ENCODE measurements around the gene GPC6. TPM values are rescaled to one million over a fixed set of nuclear protein-coding genes. Genes with fewer than 3 reads are reported as not detected.

Gene GPC6
- total RNA-seq, 1 experiment from 2014 or later = 63.7 TPM

DNA sequence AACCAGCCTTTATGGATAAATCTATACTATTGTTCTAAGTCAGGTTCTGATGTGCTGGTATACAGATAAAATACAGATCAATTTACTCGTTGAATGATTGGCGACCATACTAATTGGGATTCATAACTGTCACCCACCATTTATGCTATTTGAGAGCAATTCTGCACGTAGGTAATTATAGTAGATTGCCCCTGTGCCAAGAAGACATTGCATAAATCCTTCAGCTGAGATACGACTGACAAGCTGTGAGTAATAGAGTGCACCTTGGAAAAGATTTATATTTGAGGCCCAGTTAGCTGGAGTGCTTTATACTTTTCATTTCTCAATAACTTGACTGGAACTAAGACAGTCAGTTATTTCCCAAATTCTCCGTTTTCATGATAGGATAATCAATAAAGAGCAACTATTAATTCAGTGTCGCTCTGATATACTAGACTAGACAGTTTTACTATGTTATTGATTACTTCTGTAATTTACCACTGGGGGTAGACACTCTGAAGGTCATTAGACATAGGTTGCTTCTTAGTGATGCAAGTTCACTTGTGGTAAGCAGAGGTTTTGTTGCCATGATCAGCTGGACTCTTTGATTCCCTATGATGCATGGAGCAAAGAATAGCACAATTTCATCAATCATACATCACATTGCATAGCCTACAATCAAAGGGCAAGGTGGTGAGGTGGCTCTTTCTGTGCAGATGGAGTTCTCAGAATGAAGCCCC is 536.3 kb downstream of the GPC6 start:
- Histone ChIP-seq H3K27me3 (ENCODE audit: control insufficient read depth, insufficient read depth, low read length) (no peaks in the 10 kb centered on the region), H3K4me3 (ENCODE audit: insufficient read depth, low read depth, low read length) (no peak overlapping the region), H3K36me3 (replicated peaks; ENCODE audit: control insufficient read depth, insufficient read depth, low read length) (no peaks in the 10 kb centered on the region)
- DNase-seq = no peak

DNA sequence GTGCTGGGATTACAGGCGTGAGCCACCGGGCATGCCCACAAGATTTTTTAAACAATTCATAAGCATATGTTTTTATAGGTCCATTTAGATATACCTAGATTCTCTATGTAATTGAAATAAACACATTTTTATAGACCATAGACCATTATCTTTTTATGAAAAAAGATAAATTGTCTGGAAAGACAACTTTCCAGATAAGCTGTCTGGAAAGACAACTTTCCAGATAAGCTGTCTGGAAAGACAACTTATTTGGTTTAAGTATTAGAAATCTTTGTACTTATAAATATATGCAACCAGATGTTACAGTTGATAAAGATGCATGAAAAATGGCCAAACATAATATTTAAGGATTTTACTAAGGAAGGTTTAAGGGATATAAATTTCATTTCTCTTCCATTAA is 538.5 kb downstream of the GPC6 start:
- no peak overlapping the region for H3K4me3 ChIP-seq (ENCODE audit: insufficient read depth, low read depth, low read length)
- no peaks in the 10 kb centered on the region for H3K27me3 ChIP-seq (ENCODE audit: control insufficient read depth, insufficient read depth, low read length)
- no peaks in the 10 kb centered on the region for H3K36me3 ChIP-seq (replicated peaks; ENCODE audit: control insufficient read depth, insufficient read depth, low read length)
- DNase-seq = no peak

DNA sequence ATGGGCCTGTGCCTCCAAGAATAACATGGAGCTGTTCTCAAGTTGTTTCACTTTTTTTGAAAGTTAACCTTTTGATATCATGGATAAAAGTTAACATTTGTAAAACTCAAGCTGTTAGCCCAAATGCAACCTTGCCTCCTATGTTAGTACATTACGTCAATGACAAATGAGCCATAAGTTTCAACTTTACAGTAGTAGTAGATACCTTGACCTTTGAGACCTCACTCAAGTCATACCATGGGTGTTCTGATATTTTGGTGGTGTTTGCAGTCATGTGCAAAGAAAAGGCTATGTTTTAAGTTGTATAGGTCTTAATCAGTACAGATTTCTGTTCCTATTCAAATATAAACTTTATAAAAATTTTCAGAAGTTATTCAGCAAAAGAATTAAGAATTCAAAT is 539.2 kb downstream of the GPC6 start:
- H3K4me3 ChIP-seq (ENCODE audit: insufficient read depth, low read depth, low read length) = no peak overlapping the region
- DNase-seq = no peak
- no peaks in the 10 kb centered on the region for H3K36me3 ChIP-seq (replicated peaks; ENCODE audit: control insufficient read depth, insufficient read depth, low read length)
- no peaks in the 10 kb centered on the region for H3K27me3 ChIP-seq (ENCODE audit: control insufficient read depth, insufficient read depth, low read length)

DNA sequence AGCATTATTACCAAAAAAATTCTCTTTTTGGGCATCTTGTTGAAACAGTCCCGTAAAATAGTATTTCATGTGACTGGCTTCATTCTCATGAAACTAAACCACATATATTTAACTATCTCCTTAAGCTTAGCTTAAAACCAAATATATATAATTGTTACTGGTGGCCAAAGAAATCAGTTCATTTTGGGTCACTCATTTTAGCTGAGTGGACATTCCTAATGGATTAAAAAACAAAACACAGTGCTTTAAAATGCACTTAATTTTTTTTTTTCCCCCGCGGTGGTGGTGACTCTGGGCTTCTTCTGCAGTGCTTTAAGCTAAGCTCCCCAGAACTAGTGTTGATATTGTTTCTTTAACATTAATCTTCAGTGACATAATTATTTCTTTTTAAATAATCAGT is 540.1 kb downstream of the GPC6 start:
- no peak overlapping the region for H3K4me3 ChIP-seq (ENCODE audit: insufficient read depth, low read depth, low read length)
- H3K27me3 ChIP-seq (ENCODE audit: control insufficient read depth, insufficient read depth, low read length) = no peaks in the 10 kb centered on the region
- no peak for DNase-seq
- no peaks in the 10 kb centered on the region for H3K36me3 ChIP-seq (replicated peaks; ENCODE audit: control insufficient read depth, insufficient read depth, low read length)

DNA sequence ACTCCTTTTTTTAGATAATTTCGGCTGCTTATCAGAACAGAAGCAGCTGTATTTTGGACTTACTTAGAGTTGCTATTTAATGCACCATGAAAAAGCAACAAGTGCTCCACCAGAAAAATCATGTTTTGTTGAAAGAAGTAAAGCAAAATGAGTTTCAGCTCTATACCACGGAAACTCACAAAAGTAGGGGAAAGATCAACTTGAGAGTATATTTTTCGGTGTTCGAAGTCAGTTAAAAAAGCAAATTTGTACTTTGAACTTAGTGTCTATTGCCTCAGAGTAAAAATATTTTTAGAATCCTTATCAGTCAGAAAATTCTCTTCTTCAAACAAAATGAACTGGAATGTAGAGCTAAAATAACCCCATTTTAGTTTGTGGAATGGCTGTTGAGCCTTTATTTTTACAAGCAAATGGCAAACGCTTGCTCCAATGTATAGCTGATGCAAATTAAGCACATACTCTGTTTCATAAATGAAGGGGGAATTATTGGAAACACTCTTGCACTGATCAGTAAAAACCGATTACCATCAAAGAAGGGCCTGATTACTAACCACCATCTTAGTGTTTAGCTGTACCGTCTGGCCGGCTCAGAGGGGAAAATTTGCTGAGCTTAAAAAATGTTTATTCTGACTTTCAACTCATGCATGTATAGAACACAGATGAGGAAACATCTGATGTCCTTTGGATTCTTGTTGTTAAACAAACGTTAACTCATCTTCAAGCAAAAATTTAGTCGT is 540.7 kb downstream of the GPC6 start:
- Histone ChIP-seq H3K27me3 (ENCODE audit: control insufficient read depth, insufficient read depth, low read length) (no peaks in the 10 kb centered on the region), H3K4me3 (ENCODE audit: insufficient read depth, low read depth, low read length) (no peak overlapping the region), H3K36me3 (replicated peaks; ENCODE audit: control insufficient read depth, insufficient read depth, low read length) (no peaks in the 10 kb centered on the region)
- DNase-seq = no peak

DNA sequence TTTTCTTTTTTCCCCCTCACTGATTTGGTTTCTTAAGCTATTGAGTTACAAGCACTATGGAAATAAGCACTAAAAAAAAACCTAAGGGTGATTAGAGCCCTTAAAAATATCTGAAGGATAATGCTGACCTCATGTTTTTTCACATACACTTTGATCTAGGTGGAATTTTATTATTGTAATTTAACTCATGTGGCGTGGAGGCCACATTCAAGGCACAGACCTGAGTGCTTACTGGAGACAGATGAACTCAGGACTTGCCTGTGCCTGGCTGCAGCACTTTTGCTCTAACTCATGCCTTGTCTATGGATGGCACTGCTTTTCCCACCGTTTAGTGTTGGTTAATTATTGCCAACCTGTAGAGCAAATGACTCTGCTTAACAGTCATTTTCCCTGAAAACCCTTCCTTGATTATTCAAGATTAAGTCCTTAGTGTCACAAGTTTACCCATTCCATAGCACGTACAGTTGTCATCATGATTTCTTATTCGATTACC is 541.4 kb downstream of the GPC6 start:
- DNase-seq = no peak
- Histone ChIP-seq H3K27me3 (ENCODE audit: control insufficient read depth, insufficient read depth, low read length) (no peaks in the 10 kb centered on the region), H3K4me3 (ENCODE audit: insufficient read depth, low read depth, low read length) (no peak overlapping the region)

DNA sequence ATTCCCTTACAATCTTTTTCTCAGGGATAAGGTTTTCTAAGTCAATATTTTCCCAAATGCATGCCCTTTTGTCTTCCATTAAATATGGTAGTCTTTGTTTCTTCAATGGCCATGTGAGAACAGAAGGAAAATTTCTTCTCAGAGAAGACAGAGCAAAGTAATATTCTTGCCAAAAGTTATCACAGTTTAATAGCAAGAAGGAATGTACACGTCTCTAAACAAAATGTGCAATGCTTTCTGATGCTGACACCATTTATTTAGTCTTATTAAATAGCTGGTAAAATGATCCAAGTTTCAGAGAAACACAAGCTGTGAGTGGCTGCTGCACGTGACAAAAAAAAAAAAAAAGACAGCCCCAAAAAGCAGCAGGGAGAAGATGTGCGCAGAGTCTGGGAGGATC is 542.5 kb downstream of the GPC6 start:
- no peaks in the 10 kb centered on the region for H3K36me3 ChIP-seq (replicated peaks; ENCODE audit: control insufficient read depth, insufficient read depth, low read length)
- H3K4me3 ChIP-seq (ENCODE audit: insufficient read depth, low read depth, low read length) = no peak overlapping the region
- DNase-seq = no peak
- H3K27me3 ChIP-seq (ENCODE audit: control insufficient read depth, insufficient read depth, low read length) = no peaks in the 10 kb centered on the region

More for the DNA sequence above, 541.4 kb downstream of the GPC6 start:
- H3K36me3 ChIP-seq (replicated peaks; ENCODE audit: control insufficient read depth, insufficient read depth, low read length) = no peaks in the 10 kb centered on the region

DNA sequence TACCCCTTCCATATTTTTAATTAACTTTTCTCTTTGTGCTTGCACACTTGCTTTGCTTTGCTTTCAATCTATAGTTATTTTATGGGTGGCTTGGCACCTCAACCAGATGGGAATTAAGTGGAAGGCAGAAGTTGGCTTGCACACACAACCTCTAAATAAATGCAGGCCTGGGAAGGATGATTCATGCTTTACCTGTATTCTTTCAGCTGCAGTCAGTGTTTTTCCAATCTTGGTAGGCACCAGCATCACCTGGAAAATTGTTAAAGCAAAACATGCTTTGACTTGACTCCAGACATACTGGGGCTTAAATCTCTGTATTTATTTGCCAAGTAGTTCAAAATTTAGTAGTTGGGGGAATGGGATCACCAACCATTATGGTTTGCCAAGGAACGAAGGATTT is 543.0 kb downstream of the GPC6 start:
- DNase-seq = no peak
- Histone ChIP-seq H3K36me3 (replicated peaks; ENCODE audit: control insufficient read depth, insufficient read depth, low read length) (no peaks in the 10 kb centered on the region), H3K4me3 (ENCODE audit: insufficient read depth, low read depth, low read length) (no peak overlapping the region), H3K27me3 (ENCODE audit: control insufficient read depth, insufficient read depth, low read length) (no peaks in the 10 kb centered on the region)

DNA sequence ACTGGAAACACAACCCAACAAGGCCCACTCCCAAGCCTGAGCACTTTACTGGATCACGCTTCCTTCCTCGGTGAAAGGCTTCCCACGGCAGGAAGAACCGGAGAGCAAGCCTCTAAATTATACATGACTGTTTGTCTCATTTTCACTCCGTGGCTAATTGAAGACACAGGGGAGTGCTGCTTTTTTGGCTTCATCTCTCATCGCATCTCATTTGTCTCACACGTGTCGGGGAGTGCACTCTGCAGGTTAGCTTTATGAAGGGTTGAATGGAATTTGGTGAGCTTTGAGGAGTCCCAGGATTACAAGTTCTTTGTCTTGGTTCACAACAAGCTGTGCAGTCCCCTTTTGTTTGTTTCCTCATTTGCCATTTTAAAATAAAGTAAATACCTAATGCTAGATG is 544.6 kb downstream of the GPC6 start:
- Histone ChIP-seq H3K4me3 (ENCODE audit: insufficient read depth, low read depth, low read length) (no peak overlapping the region), H3K36me3 (replicated peaks; ENCODE audit: control insufficient read depth, insufficient read depth, low read length) (no peaks in the 10 kb centered on the region), H3K27me3 (ENCODE audit: control insufficient read depth, insufficient read depth, low read length) (no peaks in the 10 kb centered on the region)
- no peak for DNase-seq

DNA sequence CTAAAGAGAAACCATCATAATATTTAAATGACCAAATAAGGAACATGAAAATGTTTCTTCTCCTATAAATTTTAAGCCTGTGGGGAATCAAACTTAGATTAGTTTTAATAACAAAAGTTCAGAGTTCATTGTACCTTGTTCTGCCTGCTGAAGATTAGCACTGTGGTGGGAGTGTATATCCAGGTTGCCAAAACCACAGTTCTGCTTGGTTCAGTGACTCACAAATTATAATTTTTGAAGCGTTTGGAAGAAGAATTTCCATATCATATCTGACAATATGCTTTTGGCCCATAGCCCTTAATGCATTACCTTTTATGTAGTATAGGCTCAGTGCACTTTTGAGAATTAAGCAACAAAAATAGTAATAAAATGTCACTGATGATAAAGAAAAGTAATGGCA is 545.2 kb downstream of the GPC6 start:
- no peak overlapping the region for H3K4me3 ChIP-seq (ENCODE audit: insufficient read depth, low read depth, low read length)
- no peaks in the 10 kb centered on the region for H3K27me3 ChIP-seq (ENCODE audit: control insufficient read depth, insufficient read depth, low read length)
- no peaks in the 10 kb centered on the region for H3K36me3 ChIP-seq (replicated peaks; ENCODE audit: control insufficient read depth, insufficient read depth, low read length)
- no peak for DNase-seq

DNA sequence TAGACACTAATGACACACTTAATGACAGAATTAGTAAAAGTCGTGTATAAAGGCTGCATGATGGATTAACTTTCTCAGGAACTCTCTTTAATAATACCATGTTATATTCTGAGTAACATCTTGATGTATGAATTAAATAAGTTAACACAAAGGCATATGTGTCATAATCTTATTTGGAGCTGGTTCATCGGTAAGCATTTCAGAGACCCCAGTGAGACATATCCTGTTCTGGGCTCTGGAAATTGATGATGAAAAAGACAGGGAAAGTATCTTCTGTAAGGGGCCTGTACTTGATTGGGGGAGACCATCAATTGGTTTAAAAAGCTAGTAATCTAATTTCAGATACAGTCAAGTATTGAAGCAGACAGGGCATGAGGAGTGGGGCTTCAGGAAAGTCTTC is 547.9 kb downstream of the GPC6 start:
- Histone ChIP-seq H3K27me3 (ENCODE audit: control insufficient read depth, insufficient read depth, low read length) (no peaks in the 10 kb centered on the region), H3K4me3 (ENCODE audit: insufficient read depth, low read depth, low read length) (no peak overlapping the region)
- no peak for DNase-seq

DNA sequence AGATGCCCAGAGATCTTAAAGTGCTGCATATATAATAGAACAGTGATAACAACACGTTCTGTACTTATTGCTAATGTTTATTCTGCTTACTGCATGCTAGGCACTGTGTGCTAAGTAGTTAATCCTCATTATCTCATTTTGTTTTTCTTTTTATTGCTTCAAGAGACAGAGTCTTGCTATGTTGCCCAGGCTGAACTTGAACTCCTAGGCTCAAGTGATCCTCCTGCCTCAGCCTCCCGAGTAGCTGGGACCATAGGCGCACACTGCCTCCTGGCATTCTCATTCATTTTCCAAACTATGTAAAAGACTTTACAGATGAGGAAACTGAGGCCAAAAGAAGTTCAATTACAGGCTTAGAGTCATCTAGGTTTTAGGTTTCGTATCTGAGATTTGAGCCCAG is 548.4 kb downstream of the GPC6 start:
- DNase-seq = no peak
- no peak overlapping the region for H3K4me3 ChIP-seq (ENCODE audit: insufficient read depth, low read depth, low read length)
- no peaks in the 10 kb centered on the region for H3K36me3 ChIP-seq (replicated peaks; ENCODE audit: control insufficient read depth, insufficient read depth, low read length)

More for the DNA sequence above, 547.9 kb downstream of the GPC6 start:
- no peaks in the 10 kb centered on the region for H3K36me3 ChIP-seq (replicated peaks; ENCODE audit: control insufficient read depth, insufficient read depth, low read length)

DNA sequence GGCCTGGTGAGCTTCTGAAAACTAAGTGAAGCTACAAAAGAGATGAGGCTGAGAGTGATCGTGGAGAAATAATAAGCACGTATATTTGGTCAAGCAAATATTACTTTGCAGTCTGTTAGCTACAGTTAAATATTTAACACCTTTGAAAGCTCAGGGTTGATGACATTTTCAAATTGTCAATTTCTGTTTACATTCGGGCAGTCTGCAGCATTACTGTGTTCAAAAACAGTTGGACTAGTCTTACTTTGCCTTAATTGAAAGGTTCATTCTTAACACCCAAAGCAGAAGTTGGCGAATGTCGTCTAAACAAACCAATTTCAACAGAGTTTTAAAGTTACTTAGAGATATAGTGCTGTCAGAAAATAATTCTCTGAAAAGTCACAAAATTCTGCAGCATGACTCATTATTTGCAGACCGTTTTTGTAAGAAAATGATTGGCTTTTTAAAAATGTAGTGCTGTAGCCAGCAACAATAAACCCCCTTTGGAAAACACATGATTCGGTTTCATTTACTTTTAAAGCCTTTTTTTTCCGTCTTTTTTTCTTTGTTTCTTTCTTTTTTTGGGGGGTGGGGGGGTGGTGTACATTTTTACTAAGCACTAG is 549.0 kb downstream of the GPC6 start:
- Histone ChIP-seq H3K27me3 (ENCODE audit: control insufficient read depth, insufficient read depth, low read length) (no peaks in the 10 kb centered on the region), H3K4me3 (ENCODE audit: insufficient read depth, low read depth, low read length) (no peak overlapping the region), H3K36me3 (replicated peaks; ENCODE audit: control insufficient read depth, insufficient read depth, low read length) (no peaks in the 10 kb centered on the region)
- DNase-seq = no peak

More for the DNA sequence above, 548.4 kb downstream of the GPC6 start:
- H3K27me3 ChIP-seq (ENCODE audit: control insufficient read depth, insufficient read depth, low read length) = no peaks in the 10 kb centered on the region

DNA sequence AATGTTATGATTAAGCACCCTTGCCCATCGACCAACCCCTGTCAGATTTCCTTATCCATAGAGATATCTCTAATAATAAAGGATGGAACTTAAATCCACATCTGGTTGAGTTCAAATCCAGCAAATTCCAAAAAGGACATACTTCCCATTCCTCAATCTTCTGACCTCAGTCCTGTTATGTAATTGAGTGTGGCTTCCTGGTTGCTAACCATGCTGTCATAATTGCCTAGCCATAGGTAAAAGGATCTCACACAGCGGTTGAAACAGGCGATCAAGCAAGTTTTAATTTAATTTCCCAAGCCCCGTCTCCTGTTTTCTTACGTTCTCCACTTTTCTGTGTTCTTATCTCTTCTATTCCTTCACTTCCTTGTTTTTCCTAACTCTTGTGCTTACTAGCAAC is 550.3 kb downstream of the GPC6 start:
- no peak for DNase-seq
- H3K4me3 ChIP-seq (ENCODE audit: insufficient read depth, low read depth, low read length) = no peak overlapping the region
- H3K36me3 ChIP-seq (replicated peaks; ENCODE audit: control insufficient read depth, insufficient read depth, low read length) = no peaks in the 10 kb centered on the region
- H3K27me3 ChIP-seq (ENCODE audit: control insufficient read depth, insufficient read depth, low read length) = no peaks in the 10 kb centered on the region

DNA sequence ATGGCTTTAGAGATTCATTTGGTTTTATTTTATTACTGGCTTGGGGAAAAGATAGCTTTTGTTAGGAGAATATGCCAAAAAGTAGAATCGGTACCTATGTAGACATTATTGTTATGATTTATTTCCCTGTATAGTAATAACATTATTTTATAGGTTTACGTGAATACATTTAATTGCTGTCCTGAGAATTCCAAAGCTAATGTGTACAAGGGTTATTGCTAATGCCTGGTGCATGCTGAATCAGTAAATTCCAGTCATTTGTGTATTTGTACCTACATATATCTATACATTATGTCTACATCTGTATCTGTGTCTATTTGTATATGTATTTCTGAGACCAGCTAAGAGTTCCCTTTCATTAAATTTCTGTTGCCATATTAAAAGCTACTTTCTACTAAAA is 550.9 kb downstream of the GPC6 start:
- no peak for DNase-seq
- no peaks in the 10 kb centered on the region for H3K27me3 ChIP-seq (ENCODE audit: control insufficient read depth, insufficient read depth, low read length)
- H3K4me3 ChIP-seq (ENCODE audit: insufficient read depth, low read depth, low read length) = no peak overlapping the region
- H3K36me3 ChIP-seq (replicated peaks; ENCODE audit: control insufficient read depth, insufficient read depth, low read length) = no peaks in the 10 kb centered on the region
